HepG2 (cell line): ENCODE results near the gene RNU6-1. TPM values are rescaled to one million over a fixed set of nuclear protein-coding genes. Genes with fewer than 3 reads are reported as not detected.

Experiments
- ATAC-seq: fragments of 200-7000 bp; cut with Tn5 transposase; 3 replicates; pipeline ENCODE4 v1.9.1; 2020; ENCODE audit warnings: mild to moderate bottlenecking, moderate library complexity
- BruUV-seq: library from RNA; stranded (reverse); fragments of 400-500 nt; replicated peaks from 2 replicates; lab custom pipeline; 2021; lab: Mats Ljungman, UMichigan
- CTCF ChIA-PET: fragments of 300-600 bp; formaldehyde crosslinking; extraction: SDS; loops from one replicate; lab custom pipeline; 2021; ENCODE audit warnings: low total read pairs, inconsistent platforms, low intra/inter-chr PET ratio; lab: Yijun Ruan, JAX
- POLR2A ChIA-PET: fragments of 350-600 bp; sonication (Branson Sonifier 250); formaldehyde crosslinking; loops from one replicate; lab custom pipeline; 2020; ENCODE audit warnings: antibody characterized with exemption, inconsistent platforms; lab: Yijun Ruan, JAX
- DNase-seq: peaks from one replicate; pipeline ENCODE4 v3.0.0-alpha.2; 2015; ENCODE audit warnings: low spot score
- FAIRE-seq: peaks from 3 replicates; lab custom pipeline; 2011; peaks lifted over from hg19 to GRCh38; lab: Jason Lieb, UNC
- H2AFZ ChIP-seq: one replicate; pipeline ENCODE4 v1.6.1; 2011; ENCODE audit warnings: low read length, inconsistent platforms
- H3K27ac ChIP-seq: fragments of 300-600 bp; 3 replicates; pipeline ENCODE4 v1.8.0; 2011; ENCODE audit warnings: mixed run types, mild to moderate bottlenecking, mixed read lengths, low read length, inconsistent platforms; ENCODE audit not compliant: insufficient read depth; ENCODE audit errors: extremely low read length
- H3K27me3 ChIP-seq, 2 experiments: fragments of 200-600 bp in 1 of 2; 2 replicates in 1 of 2; 3 replicates in 1 of 2; pipeline versions ENCODE4 v1.6.0 to v1.8.0; 2011; ENCODE audit warnings: low read length in 2 of 2, mild to moderate bottlenecking in 2 of 2, moderate library complexity in 2 of 2, inconsistent platforms in 1 of 2; ENCODE audit not compliant: insufficient read depth in 2 of 2, control insufficient read depth in 1 of 2
- H3K36me3 ChIP-seq, 2 experiments: fragments of 200-600 bp in 1 of 2; replicated peaks in 1 of 2; 2 replicates in 1 of 2; 3 replicates in 1 of 2; pipeline versions ENCODE4 v1.5.1 to v1.8.0; 2011; ENCODE audit warnings: low read length in 2 of 2, inconsistent platforms in 1 of 2; ENCODE audit not compliant: insufficient read depth in 2 of 2, control insufficient read depth in 1 of 2
- H3K4me1 ChIP-seq: 2 replicates; pipeline ENCODE4 v1.5.1; 2012; ENCODE audit warnings: low read length, inconsistent platforms; ENCODE audit not compliant: insufficient read depth
- H3K4me2 ChIP-seq: 2 replicates; pipeline ENCODE4 v1.6.0; 2011; ENCODE audit warnings: low read depth, low read length, inconsistent platforms
- H3K4me3 ChIP-seq, 3 experiments: fragments of 200-600 bp in 1 of 3; sonication (generic), shearing (Covaris generic) in 1 of 3; replicated peaks in 1 of 3; 2 replicates each; pipeline ENCODE4 v1.5.1; 2011 to 2016; ENCODE audit warnings: low read length in 3 of 3, inconsistent platforms in 2 of 3, low read depth in 2 of 3, mild to moderate bottlenecking in 2 of 3, control low read depth in 1 of 3, mixed read lengths in 1 of 3; ENCODE audit not compliant: insufficient read depth in 1 of 3
- H3K79me2 ChIP-seq: one replicate; pipeline ENCODE4 v1.6.1; 2011; ENCODE audit warnings: low read length, inconsistent platforms; ENCODE audit not compliant: insufficient read depth
- H3K9ac ChIP-seq: 2 replicates; pipeline ENCODE4 v1.6.0; 2011; ENCODE audit warnings: mild to moderate bottlenecking, low read depth, low read length, inconsistent platforms; ENCODE audit not compliant: insufficient read depth
- H3K9me3 ChIP-seq: 2 replicates; pipeline ENCODE4 v1.5.1; 2012; ENCODE audit warnings: mild to moderate bottlenecking, low read length
- H4K20me1 ChIP-seq: 2 replicates; pipeline ENCODE4 v1.6.0; 2011; ENCODE audit warnings: inconsistent platforms, mild to moderate bottlenecking, low read length, moderate library complexity; ENCODE audit not compliant: insufficient read depth
- CEBPG ChIP-seq: IDR thresholded peaks from 2 replicates; pipeline ENCODE4 v1.6.1; 2016
- HNF4G ChIP-seq, 2 experiments: sonication (generic) in 1 of 2; formaldehyde crosslinking in 1 of 2; IDR thresholded peaks; 2 replicates each; pipeline versions ENCODE4 v1.4.0 to v1.6.1; 2011 to 2020; ENCODE audit warnings: borderline replicate concordance in 2 of 2, low read depth in 2 of 2, mild to moderate bottlenecking in 2 of 2, low read length in 1 of 2, missing genetic modification reagents in 1 of 2, moderate library complexity in 1 of 2
- HOXA3 ChIP-seq: sonication (generic); formaldehyde crosslinking; IDR thresholded peaks from 2 replicates; pipeline ENCODE4 v1.5.0; 2020; ENCODE audit warnings: missing genetic modification reagents
- LCORL ChIP-seq, 2 experiments: fragments of 450-650 bp in 1 of 2; sonication (generic) in 1 of 2; formaldehyde crosslinking in 1 of 2; IDR thresholded peaks; 2 replicates each; pipeline versions ENCODE4 v1.5.0 to v1.6.1; 2017 to 2020; ENCODE audit warnings: antibody characterized with exemption in 1 of 2, missing genetic modification reagents in 1 of 2
- MLLT10 ChIP-seq: sonication (generic); formaldehyde crosslinking; IDR thresholded peaks from 2 replicates; pipeline ENCODE4 v1.4.0; 2020; ENCODE audit warnings: missing genetic modification reagents
- SMC3 ChIP-seq: IDR thresholded peaks from 2 replicates; pipeline ENCODE4 v1.6.1; 2011; ENCODE audit warnings: low read length, improper control_type of control experiment
- SRSF9 ChIP-seq: fragments of 200-400 bp; formaldehyde crosslinking; IDR thresholded peaks from 2 replicates; pipeline ENCODE4 v1.6.1; 2018; ENCODE audit warnings: borderline replicate concordance, mild to moderate bottlenecking, low read depth, low read length; ENCODE audit not compliant: insufficient read depth, poor library complexity, severe bottlenecking
- TCF7 ChIP-seq: sonication (generic); IDR thresholded peaks from 2 replicates; pipeline ENCODE4 v1.6.1; 2016; ENCODE audit warnings: antibody characterized with exemption, low read depth
- TEAD3 ChIP-seq: optimal IDR thresholded peaks from 2 replicates; pipeline ENCODE3; 2016; ENCODE audit warnings: borderline replicate concordance
- TRIM24 ChIP-seq: sonication (generic); formaldehyde crosslinking; IDR thresholded peaks from 2 replicates; pipeline ENCODE4 v1.8.0; 2022; ENCODE audit warnings: mild to moderate bottlenecking, missing genetic modification reagents
- ZBTB2 ChIP-seq: sonication (generic); formaldehyde crosslinking; IDR thresholded peaks from 2 replicates; pipeline ENCODE4 v1.8.0; 2022; ENCODE audit warnings: low read depth, missing genetic modification reagents
- ZNF232 ChIP-seq: sonication (generic); formaldehyde crosslinking; IDR thresholded peaks from 2 replicates; pipeline ENCODE4 v1.4.0; 2020; ENCODE audit warnings: missing genetic modification reagents, borderline replicate concordance
- ZNF503 ChIP-seq: sonication (generic); formaldehyde crosslinking; IDR thresholded peaks from 2 replicates; pipeline ENCODE4 v1.4.0; 2020; ENCODE audit warnings: missing genetic modification reagents
- ZNF83 ChIP-seq: sonication (generic); formaldehyde crosslinking; IDR thresholded peaks from 2 replicates; pipeline ENCODE4 v1.4.0; 2020; ENCODE audit warnings: missing genetic modification reagents, mild to moderate bottlenecking, borderline replicate concordance
- WGBS: methylation state at CpG from one replicate; pipeline ENCODE4 v1.1.6; 2017; ENCODE audit warnings: low lambda C conversion rate; 5-methylcytosine and 5-hydroxymethylcytosine counted together
- in situ Hi-C: cut with HindIII; loops from 2 replicates; pipeline ENCODE4 v1.10.0; 2017; ENCODE audit warnings: low pct_unique_long_range_greater_than_20kb; ENCODE audit not compliant: extremely low pct_ligation_motif_present
- intact Hi-C: fragments of 100-400 bp; cut with micrococcal nuclease; formaldehyde crosslinking; loops from one replicate; pipeline ENCODE4 v1.10.0; 2022; ENCODE audit not compliant: unreplicated experiment
- polyA plus RNA-seq, 8 experiments: library from polyadenylated mRNA; depleted of rRNA in 3 of 8; stranded (reverse) in 7 of 8; unstranded in 1 of 8; fragments of >200 nt; fragmentation: Illumina TruSeq in 4 of 8; extraction: Trizol in 4 of 8; gene quantifications; 2 replicates each; pipeline versions ENCODE4 v1.2.1 to v1.2.3, GENCODE V29; 2011 to 2016; ENCODE audit warnings: low read depth in 4 of 8, missing spikeins in 1 of 8, mixed read lengths in 1 of 8; ENCODE audit not compliant: insufficient read depth in 1 of 8
- total RNA-seq, 5 experiments: library from RNA; depleted of rRNA; stranded (reverse); fragments of >200 nt; fragmentation: Illumina TruSeq; extraction: Trizol; gene quantifications; 2 replicates each; pipeline ENCODE4 v1.2.3, GENCODE V29; 2016; ENCODE audit warnings: low read depth in 1 of 5
- TF ChIP-seq, protein P1 (sequence below), 2 experiments: sonication (generic) in 1 of 2; formaldehyde crosslinking in 1 of 2; IDR thresholded peaks; 2 replicates each; pipeline versions ENCODE4 v1.4.0 to v1.6.1; 2018 to 2020; ENCODE audit warnings: missing genetic modification reagents in 2 of 2, borderline replicate concordance in 1 of 2, low read depth in 1 of 2, mild to moderate bottlenecking in 1 of 2, missing biosample characterization in 1 of 2
- TF ChIP-seq, protein P2 (sequence below): sonication (generic); formaldehyde crosslinking; IDR thresholded peaks from 2 replicates; pipeline ENCODE4 v1.8.0; 2023; ENCODE audit warnings: mild to moderate bottlenecking, missing genetic modification reagents

RNU6-1 gene
- total and polyA plus RNA-seq, 2 of the 13 experiments (the other 11 are each of a cell fraction or from before 2014, with no cell fraction given), result under 0.01 TPM; not detected in 1

- FAIRE-seq (peak; percentile 71), ATAC-seq (peak; percentile 49), DNase-seq (peak; percentile 70)
- H3K36me3 ChIP-seq, result no peaks in the 10 kb centered on the region
- H3K9me3 ChIP-seq, result no peaks in the 10 kb centered on the region
- in situ Hi-C loops (no loop called here), intact Hi-C loops (loop anchor here (5.0 kb wide), 2 partner anchors 67 to 82 kb away; no protein-coding TSS in a partner anchor)
- no peak overlapping the region for H3K9ac ChIP-seq
- WGBS, result 16% methylated on average over 3 of the region's 3 CpGs
- peak overlapping the region; percentile 64 for H3K4me2 ChIP-seq
- H3K27me3 ChIP-seq, result no peaks in the 10 kb centered on the region
- no peak overlapping the region for H2AFZ ChIP-seq
- H3K4me1 ChIP-seq, result peaks cover 60% of the 10 kb centered on the region
- POLR2A ChIA-PET, result interaction anchor here (1.0 kb wide), 1 partner anchor 65 kb away, joined by 8 read pairs; no protein-coding TSS in a partner anchor
- H3K79me2 ChIP-seq, result no peaks in the 10 kb centered on the region
- CTCF ChIA-PET, result no interaction called here
- no peaks in the 10 kb centered on the region for H4K20me1 ChIP-seq
- no TSS peak for BruUV-seq
- peak overlapping the region; percentile 44 for H3K27ac ChIP-seq
- no peak overlapping the region for H3K4me3 ChIP-seq
- TF ChIP-seq ZNF503 (no peak), TEAD3 (CRISPR knock-in tag) (peak; percentile 71), MLLT10 (no peak), SRSF9 (no peak), CEBPG (CRISPR knock-in tag) (0 out of 2 replicates have a peak, but pooled peaks have one; percentile 18), ZNF232 (CRISPR knock-in tag) (no peak), LCORL (IDR thresholded peaks at IDR 0.05) (0 out of 2 replicates have a peak, but pooled peaks have one; percentile 28), LCORL (CRISPR knock-in tag; IDR thresholded peaks at IDR 0.05) (peak; percentile 39; the same call in 1 of the 2 replicates), TCF7 (peak; percentile 38; the same call in 1 of the 2 replicates), HNF4G (IDR thresholded peaks at IDR 0.05; ENCODE audit: borderline replicate concordance, low read depth, low read length) (peak; percentile 66), HNF4G (CRISPR knock-in tag; IDR thresholded peaks at IDR 0.05; ENCODE audit: borderline replicate concordance, low read depth) (no peak), SMC3 (no peak), ZNF83 (CRISPR knock-in tag) (no peak), TRIM24 (CRISPR knock-in tag) (no peak), ZBTB2 (CRISPR knock-in tag) (no peak), HOXA3 (CRISPR knock-in tag) (no peak)
- TF ChIP-seq, protein P1, sequence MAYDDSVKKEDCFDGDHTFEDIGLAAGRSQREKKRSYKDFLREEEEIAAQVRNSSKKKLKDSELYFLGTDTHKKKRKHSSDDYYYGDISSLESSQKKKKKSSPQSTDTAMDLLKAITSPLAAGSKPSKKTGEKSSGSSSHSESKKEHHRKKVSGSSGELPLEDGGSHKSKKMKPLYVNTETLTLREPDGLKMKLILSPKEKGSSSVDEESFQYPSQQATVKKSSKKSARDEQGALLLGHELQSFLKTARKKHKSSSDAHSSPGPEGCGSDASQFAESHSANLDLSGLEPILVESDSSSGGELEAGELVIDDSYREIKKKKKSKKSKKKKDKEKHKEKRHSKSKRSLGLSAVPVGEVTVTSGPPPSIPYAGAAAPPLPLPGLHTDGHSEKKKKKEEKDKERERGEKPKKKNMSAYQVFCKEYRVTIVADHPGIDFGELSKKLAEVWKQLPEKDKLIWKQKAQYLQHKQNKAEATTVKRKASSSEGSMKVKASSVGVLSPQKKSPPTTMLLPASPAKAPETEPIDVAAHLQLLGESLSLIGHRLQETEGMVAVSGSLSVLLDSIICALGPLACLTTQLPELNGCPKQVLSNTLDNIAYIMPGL (CRISPR knock-in tag; IDR thresholded peaks at IDR 0.05; ENCODE audit: borderline replicate concordance in 1 of 2, low read depth in 1 of 2), result no peak
- TF ChIP-seq, protein P2, sequence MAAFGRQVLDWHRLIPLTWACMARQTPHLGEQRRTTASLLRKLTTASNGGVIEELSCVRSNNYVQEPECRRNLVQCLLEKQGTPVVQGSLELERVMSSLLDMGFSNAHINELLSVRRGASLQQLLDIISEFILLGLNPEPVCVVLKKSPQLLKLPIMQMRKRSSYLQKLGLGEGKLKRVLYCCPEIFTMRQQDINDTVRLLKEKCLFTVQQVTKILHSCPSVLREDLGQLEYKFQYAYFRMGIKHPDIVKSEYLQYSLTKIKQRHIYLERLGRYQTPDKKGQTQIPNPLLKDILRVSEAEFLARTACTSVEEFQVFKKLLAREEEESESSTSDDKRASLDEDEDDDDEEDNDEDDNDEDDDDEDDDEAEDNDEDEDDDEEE (CRISPR knock-in tag), result no peak
These were observed 40.9 kb upstream of the RNU6-1 start for GRCh38 chr15:67880651-67881182.
